ENCODE results near the gene DNAJC21. TPM values are rescaled to one million over a fixed set of nuclear protein-coding genes. Genes with fewer than 3 reads are reported as not detected.
A peak's percentile ranks its signal among the peaks of the same experiment; 100 is the strongest.
"Not testable (repeated sequence)": the region's sequence is repeated elsewhere in the genome, so short reads cannot be mapped to it uniquely, and the experiment has no call there.

The DNAJC21 gene
- total and polyA plus RNA-seq, 12 donors, result 30.4 to 58.9 (median 48.8) TPM

GRCh38 chr5:34959323-34959722 is 30.0 kb downstream of the DNAJC21 start:
- DNase-seq, result no peak
- 90 to 93% methylated on average over 1 of the region's 1 CpG for WGBS, 2 donors
- Histone ChIP-seq H3K4me3 (no peak overlapping the region), H3K27ac (no peak overlapping the region), H3K9me3 (no peaks in the 10 kb centered on the region), H3K36me3 (peaks cover 0 to 33% (median 7%) of the 10 kb centered on the region in 9 donors), H3K27me3 (no peaks in the 10 kb centered on the region), H3K4me1 (no peaks in the 10 kb centered on the region)
- ATAC-seq, result no peak
- TF ChIP-seq CTCF (IDR thresholded peaks at IDR 0.05), result no peak
- intact Hi-C loops (cut with DNase I), result loop anchor here in 2 of 10 donors (5.0 to 10.0 kb wide), 2 partner anchors 223 to 965 kb away; no protein-coding TSS in a partner anchor

GRCh38 chr5:34967540-34967939 is 38.2 kb downstream of the DNAJC21 start:
- intact Hi-C loops (cut with DNase I), result no loop called here
- peaks cover 0 to 11% (median 0%) of the 10 kb centered on the region in 11 donors for H3K9me3 ChIP-seq
- no peaks in the 10 kb centered on the region for H3K4me1 ChIP-seq
- WGBS, 2 donors, result 96 to 97% methylated on average over 4 of the region's 4 CpGs
- no peaks in the 10 kb centered on the region for H3K27me3 ChIP-seq
- no peak for TF ChIP-seq CTCF (IDR thresholded peaks at IDR 0.05)
- no peak overlapping the region for H3K27ac ChIP-seq
- no peak for DNase-seq
- ATAC-seq, result no peak
- H3K36me3 ChIP-seq, result no peaks in the 10 kb centered on the region
- H3K4me3 ChIP-seq, result no peak overlapping the region

- Histone ChIP-seq H3K9me3 (peaks cover 0 to 11% (median 0%) of the 10 kb centered on the region in 11 donors), H3K27ac (no peak overlapping the region), H3K27me3 (no peaks in the 10 kb centered on the region), H3K4me3 (no peak overlapping the region), H3K4me1 (no peaks in the 10 kb centered on the region), H3K36me3 (no peaks in the 10 kb centered on the region)
- no peak for TF ChIP-seq CTCF (IDR thresholded peaks at IDR 0.05)
- ATAC-seq (peak in 1 of 8 donors; percentile 55), DNase-seq (no peak)
- 96 to 97% methylated on average over 2 of the region's 2 CpGs for WGBS, 2 donors
- intact Hi-C loops (cut with DNase I), result no loop called here
Measured at GRCh38 chr5:34968258-34968657, 38.9 kb downstream of the DNAJC21 start.

- H3K4me1 ChIP-seq, result no peaks in the 10 kb centered on the region
- H3K9me3 ChIP-seq, result peaks cover 0 to 8% (median 0%) of the 10 kb centered on the region in 11 donors
- no peaks in the 10 kb centered on the region for H3K27me3 ChIP-seq
- 58 to 72% methylated on average over 1 of the region's 1 CpG for WGBS, 2 donors
- TF ChIP-seq CTCF (IDR thresholded peaks at IDR 0.05), result no peak
- intact Hi-C loops (cut with DNase I), result no loop called here
- no peak overlapping the region for H3K27ac ChIP-seq
- no peaks in the 10 kb centered on the region for H3K36me3 ChIP-seq
- no peak overlapping the region for H3K4me3 ChIP-seq
- ATAC-seq (no peak), DNase-seq (no peak)
Measured at GRCh38 chr5:34970552-34970951, 41.2 kb downstream of the DNAJC21 start.

GRCh38 chr5:34971655-34972054 is 42.3 kb downstream of the DNAJC21 start:
- ATAC-seq; H3K36me3 ChIP-seq; H3K27me3 ChIP-seq; H3K9me3 ChIP-seq; H3K27ac ChIP-seq; H3K4me1 ChIP-seq; H3K4me3 ChIP-seq; intact Hi-C loops (cut with DNase I); DNase-seq: not testable (repeated sequence)
- 88 to 92% methylated on average over 2 to 3 of the region's 4 CpGs for WGBS, 2 donors
